Smooth muscle cell (in vitro differentiated cells): ENCODE data around the gene GLIS2. TPM values are rescaled to one million over a fixed set of nuclear protein-coding genes. Genes with fewer than 3 reads are reported as not detected.

ENCODE experiments used
- DNase-seq: peaks from one replicate; lab custom pipeline; 2025; ENCODE audit not compliant: unreplicated experiment; lab: John Stamatoyannopoulos, UW
- H2AFZ ChIP-seq: fragments of 200-600 bp; sonication (generic); 2 replicates; pipeline ENCODE4 v1.6.0; 2016; ENCODE audit warnings: antibody characterized with exemption, low read depth, mild to moderate bottlenecking
- H3F3A ChIP-seq: fragments of 200-600 bp; sonication (generic); 2 replicates; pipeline ENCODE4 v1.6.0; 2017; ENCODE audit warnings: antibody characterized with exemption, low read depth
- H3K27ac ChIP-seq: fragments of 200-600 bp; sonication (generic); 2 replicates; pipeline ENCODE4 v1.5.1; 2016; ENCODE audit warnings: low read depth, mild to moderate bottlenecking
- H3K27me3 ChIP-seq: fragments of 200-600 bp; sonication (generic); 2 replicates; pipeline ENCODE4 v1.6.1; 2016; ENCODE audit warnings: low read depth, mild to moderate bottlenecking
- H3K36me3 ChIP-seq: fragments of 200-600 bp; sonication (generic); 2 replicates; pipeline ENCODE4 v1.5.1; 2016; ENCODE audit warnings: low read depth
- H3K4me1 ChIP-seq: fragments of 200-600 bp; sonication (generic); 2 replicates; pipeline ENCODE4 v1.5.1; 2016; ENCODE audit warnings: low read depth
- H3K4me2 ChIP-seq: fragments of 200-600 bp; sonication (generic); 2 replicates; pipeline ENCODE4 v1.6.0; 2016; ENCODE audit warnings: mild to moderate bottlenecking
- H3K4me3 ChIP-seq: fragments of 200-600 bp; sonication (generic); 2 replicates; pipeline ENCODE4 v1.5.1; 2016; ENCODE audit warnings: mild to moderate bottlenecking
- H3K79me2 ChIP-seq: fragments of 200-600 bp; sonication (generic); 2 replicates; pipeline ENCODE4 v1.6.0; 2016; ENCODE audit warnings: low read depth, mild to moderate bottlenecking
- H3K9ac ChIP-seq: fragments of 200-600 bp; sonication (generic); 2 replicates; pipeline ENCODE4 v1.6.0; 2016; ENCODE audit warnings: low read depth
- H3K9me3 ChIP-seq: fragments of 200-600 bp; sonication (generic); replicated peaks from 2 replicates; pipeline ENCODE4 v1.5.1; 2016; ENCODE audit warnings: low read depth
- H4K20me1 ChIP-seq: fragments of 200-600 bp; sonication (generic); 2 replicates; pipeline ENCODE4 v1.6.0; 2016; ENCODE audit warnings: low read depth
- WGBS: methylation state at CpG from one replicate; pipeline ENCODE4 v1.1.7; 2016; ENCODE audit warnings: low lambda C conversion rate; 5-methylcytosine and 5-hydroxymethylcytosine counted together
- polyA plus RNA-seq: library from polyadenylated mRNA; unstranded; fragments of >200 nt; fragmentation: Nextera tagmentation; extraction: Ambion mirVana; gene quantifications from 2 replicates; pipeline ENCODE4 v1.2.1, GENCODE V29; 2016
- total RNA-seq: library from RNA; depleted of rRNA; stranded (reverse); fragments of >200 nt; gene quantifications from 2 replicates; pipeline ENCODE4 v1.2.3, GENCODE V29; 2014
- TF ChIP-seq, protein P1 (sequence below): fragments of 200-600 bp; sonication (generic); IDR thresholded peaks from 2 replicates; pipeline ENCODE4 v1.5.1; 2017; ENCODE audit warnings: borderline replicate concordance, mild to moderate bottlenecking, antibody characterized with exemption; ENCODE audit not compliant: insufficient read depth, poor library complexity, severe bottlenecking

Gene GLIS2
- total and polyA plus RNA-seq, 2 experiments from 2014 or later: 2.8 to 9.2 TPM

DNA sequence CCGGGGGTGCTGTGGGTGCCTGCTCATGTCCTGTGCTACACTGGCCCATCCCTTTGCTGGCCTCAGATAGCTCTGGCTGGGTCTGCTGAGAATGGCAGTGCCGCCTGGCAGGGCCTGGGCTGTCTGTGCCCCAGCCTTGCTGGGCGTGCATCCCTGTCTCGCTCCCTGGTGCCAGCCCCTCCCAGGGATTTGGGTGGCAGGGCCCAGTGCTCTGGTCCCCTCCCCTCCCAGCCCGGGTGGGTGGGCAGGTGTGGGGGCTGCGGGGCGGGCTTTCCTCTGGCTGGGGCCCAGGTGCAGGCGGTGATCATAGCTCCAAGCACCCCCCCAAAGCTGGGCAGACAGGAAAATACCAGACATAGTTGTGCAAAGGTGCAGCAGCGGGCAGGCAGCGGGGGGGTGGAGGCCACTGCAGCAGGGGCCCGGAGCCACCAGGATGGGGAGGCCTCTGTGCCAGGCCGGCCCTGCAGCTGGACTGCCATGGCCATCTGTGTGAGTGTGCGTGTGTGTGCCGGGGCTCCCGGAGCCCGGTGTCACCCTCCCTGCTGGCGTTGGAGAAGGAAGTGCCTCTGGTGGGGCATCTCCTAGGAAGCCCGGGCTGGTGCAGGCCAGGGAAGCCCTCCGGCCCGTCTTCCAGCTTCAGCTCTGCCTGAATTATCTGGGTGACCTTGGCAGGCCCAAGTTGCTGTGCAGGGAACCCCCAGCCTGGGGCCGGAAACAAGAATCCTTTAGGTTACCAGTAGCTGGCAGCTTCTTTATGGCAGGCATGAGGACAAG lies 7.4 kb downstream of the GLIS2 start:
- 87% methylated on average over 15 of the region's 21 CpGs for WGBS
- Histone ChIP-seq H3K36me3 (no peaks in the 10 kb centered on the region), H3K9ac (no peak overlapping the region), H3K79me2 (peaks cover 98% of the 10 kb centered on the region), H4K20me1 (peaks cover 63% of the 10 kb centered on the region), H3K27me3 (no peaks in the 10 kb centered on the region), H3F3A (peaks cover 6% of the 10 kb centered on the region), H3K9me3 (no peaks in the 10 kb centered on the region), H3K4me2 (peak overlapping the region; percentile 58), H3K4me3 (no peak overlapping the region), H2AFZ (no peak overlapping the region), H3K27ac (peak overlapping the region; percentile 30), H3K4me1 (peaks cover 38% of the 10 kb centered on the region)
- no peak for DNase-seq
- TF ChIP-seq, protein P1, sequence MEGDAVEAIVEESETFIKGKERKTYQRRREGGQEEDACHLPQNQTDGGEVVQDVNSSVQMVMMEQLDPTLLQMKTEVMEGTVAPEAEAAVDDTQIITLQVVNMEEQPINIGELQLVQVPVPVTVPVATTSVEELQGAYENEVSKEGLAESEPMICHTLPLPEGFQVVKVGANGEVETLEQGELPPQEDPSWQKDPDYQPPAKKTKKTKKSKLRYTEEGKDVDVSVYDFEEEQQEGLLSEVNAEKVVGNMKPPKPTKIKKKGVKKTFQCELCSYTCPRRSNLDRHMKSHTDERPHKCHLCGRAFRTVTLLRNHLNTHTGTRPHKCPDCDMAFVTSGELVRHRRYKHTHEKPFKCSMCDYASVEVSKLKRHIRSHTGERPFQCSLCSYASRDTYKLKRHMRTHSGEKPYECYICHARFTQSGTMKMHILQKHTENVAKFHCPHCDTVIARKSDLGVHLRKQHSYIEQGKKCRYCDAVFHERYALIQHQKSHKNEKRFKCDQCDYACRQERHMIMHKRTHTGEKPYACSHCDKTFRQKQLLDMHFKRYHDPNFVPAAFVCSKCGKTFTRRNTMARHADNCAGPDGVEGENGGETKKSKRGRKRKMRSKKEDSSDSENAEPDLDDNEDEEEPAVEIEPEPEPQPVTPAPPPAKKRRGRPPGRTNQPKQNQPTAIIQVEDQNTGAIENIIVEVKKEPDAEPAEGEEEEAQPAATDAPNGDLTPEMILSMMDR: no peak

- Histone ChIP-seq H3K9ac (no peak overlapping the region), H3K27me3 (no peaks in the 10 kb centered on the region), H3K79me2 (peaks cover 98% of the 10 kb centered on the region), H3K4me3 (no peak overlapping the region), H3F3A (peaks cover 6% of the 10 kb centered on the region), H4K20me1 (peaks cover 63% of the 10 kb centered on the region), H3K27ac (peak overlapping the region; percentile 30), H3K36me3 (no peaks in the 10 kb centered on the region), H2AFZ (no peak overlapping the region), H3K9me3 (no peaks in the 10 kb centered on the region), H3K4me1 (peaks cover 36% of the 10 kb centered on the region), H3K4me2 (peak overlapping the region; percentile 58)
- TF ChIP-seq, protein P1: no peak
- WGBS: 38% methylated on average over 12 of the region's 12 CpGs
- DNase-seq: peak; percentile 24
Observed at GRCh38 chr16:4323845-4324488, 8.1 kb downstream of the GLIS2 start.

GRCh38 chr16:4324492-4325252 lies 8.8 kb downstream of the GLIS2 start:
- TF ChIP-seq, protein P1: no peak
- H4K20me1 ChIP-seq: peaks cover 63% of the 10 kb centered on the region
- DNase-seq: no peak
- H2AFZ ChIP-seq: no peak overlapping the region
- peaks cover 98% of the 10 kb centered on the region for H3K79me2 ChIP-seq
- H3K27me3 ChIP-seq: no peaks in the 10 kb centered on the region
- H3K9me3 ChIP-seq: no peaks in the 10 kb centered on the region
- no peaks in the 10 kb centered on the region for H3K36me3 ChIP-seq
- H3K4me1 ChIP-seq: peaks cover 29% of the 10 kb centered on the region
- no peak overlapping the region for H3K4me3 ChIP-seq
- H3K9ac ChIP-seq: no peak overlapping the region
- peaks cover 6% of the 10 kb centered on the region for H3F3A ChIP-seq
- WGBS: 92% methylated on average over 20 of the region's 22 CpGs
- H3K4me2 ChIP-seq: peak overlapping the region; percentile 58
- H3K27ac ChIP-seq: peak overlapping the region; percentile 30
